ENCODE results near the gene TDP2.
"Not testable (repeated sequence)": the region's sequence is repeated elsewhere in the genome, so short reads cannot be mapped to it uniquely, and the experiment has no call there.

The TDP2 gene

DNA sequence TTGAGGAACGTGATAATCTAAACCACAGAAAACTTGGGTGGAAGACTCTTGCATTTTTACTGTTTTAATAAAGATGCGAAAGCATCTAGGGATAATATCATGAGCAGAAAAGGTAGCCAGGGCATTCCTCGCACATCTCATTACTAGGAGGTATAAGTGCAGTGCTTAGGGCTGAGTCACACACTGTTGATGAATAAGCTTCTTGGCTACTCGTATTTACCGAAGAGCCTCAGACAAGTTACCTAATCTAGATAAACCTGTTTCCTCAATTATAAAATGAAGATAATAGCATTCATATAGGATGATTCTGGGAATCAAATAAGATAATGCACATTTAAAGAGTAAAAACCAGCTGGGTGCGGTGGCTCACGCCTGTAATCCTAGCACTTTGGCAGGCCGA lies 19.9 kb downstream of the TDP2 start:
- no peak overlapping the region for H3K4me3 ChIP-seq (replicated peaks; ENCODE audit: low read depth, low read length)
- DNase-seq (ENCODE audit: low read depth), result no peak
- TF ChIP-seq, protein P1, sequence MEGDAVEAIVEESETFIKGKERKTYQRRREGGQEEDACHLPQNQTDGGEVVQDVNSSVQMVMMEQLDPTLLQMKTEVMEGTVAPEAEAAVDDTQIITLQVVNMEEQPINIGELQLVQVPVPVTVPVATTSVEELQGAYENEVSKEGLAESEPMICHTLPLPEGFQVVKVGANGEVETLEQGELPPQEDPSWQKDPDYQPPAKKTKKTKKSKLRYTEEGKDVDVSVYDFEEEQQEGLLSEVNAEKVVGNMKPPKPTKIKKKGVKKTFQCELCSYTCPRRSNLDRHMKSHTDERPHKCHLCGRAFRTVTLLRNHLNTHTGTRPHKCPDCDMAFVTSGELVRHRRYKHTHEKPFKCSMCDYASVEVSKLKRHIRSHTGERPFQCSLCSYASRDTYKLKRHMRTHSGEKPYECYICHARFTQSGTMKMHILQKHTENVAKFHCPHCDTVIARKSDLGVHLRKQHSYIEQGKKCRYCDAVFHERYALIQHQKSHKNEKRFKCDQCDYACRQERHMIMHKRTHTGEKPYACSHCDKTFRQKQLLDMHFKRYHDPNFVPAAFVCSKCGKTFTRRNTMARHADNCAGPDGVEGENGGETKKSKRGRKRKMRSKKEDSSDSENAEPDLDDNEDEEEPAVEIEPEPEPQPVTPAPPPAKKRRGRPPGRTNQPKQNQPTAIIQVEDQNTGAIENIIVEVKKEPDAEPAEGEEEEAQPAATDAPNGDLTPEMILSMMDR (IDR thresholded peaks at IDR 0.05; ENCODE audit: low read length, missing control alignments), result no peak

DNA sequence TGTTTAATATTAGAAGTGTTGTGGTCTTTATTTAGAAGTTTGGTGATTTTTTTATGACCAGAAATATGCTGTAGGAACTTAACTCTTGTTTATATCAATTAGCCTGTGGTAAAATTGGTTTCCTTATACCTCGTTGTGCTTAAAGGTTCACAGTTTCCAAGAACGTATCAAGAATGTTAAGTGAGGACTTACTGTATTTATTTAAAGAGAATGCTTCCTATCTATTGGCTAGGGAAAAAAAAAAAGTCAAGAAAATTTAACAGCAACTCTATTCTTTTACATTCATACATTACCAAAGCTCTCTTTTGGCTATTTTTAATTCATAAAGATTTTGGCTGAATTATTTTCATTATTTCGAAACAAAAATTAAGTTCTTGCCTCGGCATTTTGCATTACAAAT lies 22.3 kb downstream of the TDP2 start:
- no peak for DNase-seq (ENCODE audit: low read depth)
- no peak overlapping the region for H3K4me3 ChIP-seq (replicated peaks; ENCODE audit: low read depth, low read length)
- TF ChIP-seq, protein P1 (IDR thresholded peaks at IDR 0.05; ENCODE audit: low read length, missing control alignments), result no peak

DNA sequence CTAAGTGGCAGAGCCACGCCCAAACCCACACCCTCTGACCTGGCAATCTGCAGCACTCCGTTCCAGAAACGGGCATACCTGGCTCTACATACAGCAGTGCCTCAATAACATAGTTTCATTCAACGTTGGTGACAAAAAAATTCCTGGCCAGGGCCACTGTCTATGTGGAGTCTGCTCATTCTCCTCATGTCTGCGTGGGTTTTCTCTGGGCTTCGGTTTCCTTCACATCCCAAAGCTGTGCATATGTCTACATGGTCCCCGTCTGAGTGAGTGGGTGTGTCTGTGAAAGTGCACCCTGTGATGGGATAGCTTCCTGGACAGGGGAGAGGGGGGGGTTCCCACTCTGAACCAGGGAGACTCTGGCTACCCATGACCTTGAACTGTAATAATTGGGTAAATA lies 22.8 kb downstream of the TDP2 start:
- TF ChIP-seq, protein P1 (IDR thresholded peaks at IDR 0.05; ENCODE audit: low read length, missing control alignments), result no peak
- DNase-seq (ENCODE audit: low read depth), result no peak
- no peak overlapping the region for H3K4me3 ChIP-seq (replicated peaks; ENCODE audit: low read depth, low read length)

DNA sequence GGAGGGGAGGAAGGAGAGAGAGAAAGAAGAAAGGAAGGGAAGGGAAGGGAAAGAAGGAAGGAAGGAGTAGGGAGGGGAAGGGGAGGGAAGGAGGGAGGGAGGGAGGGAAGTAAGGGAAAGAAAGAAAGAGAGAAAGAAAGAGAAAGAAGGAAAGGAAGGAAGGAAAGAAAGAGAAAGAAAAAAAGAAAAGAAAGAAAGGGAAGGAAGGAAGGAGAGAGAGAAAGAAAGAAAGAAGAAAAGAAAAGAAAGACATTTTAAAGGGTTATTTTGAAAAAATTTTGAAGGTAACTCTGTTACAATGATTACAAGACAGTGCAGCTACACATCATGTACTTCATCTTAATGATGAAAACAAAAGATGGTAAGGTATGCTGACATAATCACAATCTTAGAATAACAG lies 24.6 kb downstream of the TDP2 start:
- TF ChIP-seq, protein P1 (IDR thresholded peaks at IDR 0.05; ENCODE audit: low read length, missing control alignments), result no peak
- no peak for DNase-seq (ENCODE audit: low read depth)
- H3K4me3 ChIP-seq (replicated peaks; ENCODE audit: low read depth, low read length), result no peak overlapping the region

DNA sequence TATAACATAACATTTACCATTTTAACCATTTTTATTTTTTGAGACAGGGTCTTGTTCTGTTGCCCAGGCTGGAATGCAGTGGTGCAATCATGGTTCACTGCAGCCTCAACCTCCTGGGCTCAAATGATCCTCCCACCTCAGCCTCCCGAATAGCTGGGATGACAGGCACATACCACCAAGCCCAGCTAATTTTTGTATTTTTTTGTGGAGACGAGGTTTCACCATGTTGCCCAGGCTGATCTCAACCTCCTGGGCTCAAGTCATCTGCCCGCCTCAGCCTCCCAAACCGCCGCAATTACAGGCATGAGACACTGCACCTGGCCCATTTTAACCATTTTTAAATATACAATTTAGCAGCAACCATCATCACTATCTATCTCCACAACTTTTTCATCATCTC lies 26.1 kb downstream of the TDP2 start:
- DNase-seq (ENCODE audit: low read depth); H3K4me3 ChIP-seq (replicated peaks; ENCODE audit: low read depth, low read length): not testable (repeated sequence)

DNA sequence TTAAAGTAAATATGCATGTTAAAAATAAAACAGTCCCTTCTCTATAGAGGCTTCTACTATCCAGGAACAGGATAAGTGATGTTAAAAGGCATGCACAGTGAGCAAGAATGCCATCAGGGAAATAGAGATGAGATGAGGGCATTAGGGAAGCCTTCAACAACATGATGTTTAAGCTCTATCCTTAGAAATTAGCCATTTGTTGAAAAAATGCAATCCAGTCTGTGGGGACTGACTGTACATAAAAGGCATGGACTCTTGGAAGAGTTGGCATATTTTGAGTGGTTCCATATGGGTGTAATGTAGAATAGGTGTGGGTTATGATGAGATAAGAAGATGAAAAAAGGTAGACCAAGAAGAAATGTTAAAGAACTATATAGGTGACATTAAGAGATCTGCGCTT lies 26.5 kb downstream of the TDP2 start:
- no peak overlapping the region for H3K4me3 ChIP-seq (replicated peaks; ENCODE audit: low read depth, low read length)
- no peak for DNase-seq (ENCODE audit: low read depth)
- TF ChIP-seq, protein P1 (IDR thresholded peaks at IDR 0.05; ENCODE audit: low read length, missing control alignments), result no peak

DNA sequence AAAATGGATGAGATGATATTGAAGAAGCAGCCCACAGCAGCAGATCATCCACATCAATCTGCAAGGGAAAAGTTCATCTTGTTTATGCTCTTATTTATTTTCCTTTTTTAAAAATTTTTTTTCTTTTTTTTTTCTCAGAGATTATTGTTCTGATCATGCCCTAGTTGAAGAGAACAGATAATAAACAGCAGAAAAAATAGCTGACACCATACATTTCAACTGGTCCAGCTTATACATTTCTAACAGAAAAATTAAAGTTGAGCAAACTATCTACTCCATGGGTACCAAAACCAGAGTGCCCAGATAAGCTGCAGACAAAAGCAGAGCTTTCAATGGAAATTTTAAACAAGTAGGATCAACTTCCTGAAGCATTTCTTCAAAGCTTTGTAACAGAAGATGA lies 30.0 kb downstream of the TDP2 start:
- DNase-seq (ENCODE audit: low read depth), result no peak
- TF ChIP-seq, protein P1 (IDR thresholded peaks at IDR 0.05; ENCODE audit: low read length, missing control alignments), result no peak
- no peak overlapping the region for H3K4me3 ChIP-seq (replicated peaks; ENCODE audit: low read depth, low read length)

DNA sequence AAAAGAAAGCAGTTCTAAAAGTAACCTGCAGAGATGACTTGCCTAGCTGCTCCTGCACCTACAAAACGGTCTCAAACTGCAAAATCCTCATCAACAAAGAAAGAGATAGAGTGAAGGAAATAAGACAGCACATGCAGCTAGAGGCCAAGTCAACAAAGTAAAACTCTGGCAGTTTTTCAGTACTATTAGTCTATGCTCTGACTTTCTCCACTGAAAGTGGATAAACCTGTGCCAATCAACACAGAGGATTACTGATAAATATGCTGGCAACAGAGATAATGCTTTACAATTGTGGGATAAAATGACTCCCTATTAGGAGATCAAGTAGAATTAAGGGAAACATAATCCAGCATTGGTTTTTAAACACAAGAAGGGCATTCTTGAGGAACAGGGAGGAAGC lies 34.1 kb downstream of the TDP2 start:
- DNase-seq (ENCODE audit: low read depth), result no peak
- TF ChIP-seq, protein P1 (IDR thresholded peaks at IDR 0.05; ENCODE audit: low read length, missing control alignments), result no peak
- no peak overlapping the region for H3K4me3 ChIP-seq (replicated peaks; ENCODE audit: low read depth, low read length)
